Endothelial cell of umbilical vein (primary cell): ENCODE measurements around the gene POGLUT3. TPM values are rescaled to one million over a fixed set of nuclear protein-coding genes. Genes with fewer than 3 reads are reported as not detected.

Experiments
- BruUV-seq: library from RNA; stranded (reverse); fragments of 400-500 nt; replicated peaks from 2 replicates; lab custom pipeline; 2021; lab: Mats Ljungman, UMichigan
- CTCF ChIA-PET: fragments of 300-600, 350-600 bp; sonication (Branson Sonifier 250); formaldehyde crosslinking; loops from one replicate; lab custom pipeline; 2021; ENCODE audit warnings: antibody characterized with exemption, inconsistent platforms; lab: Charles Lee
- POLR2A ChIA-PET: fragments of 300-600, 350-600 bp; sonication (Branson Sonifier 250); formaldehyde crosslinking; loops from one replicate; lab custom pipeline; 2021; ENCODE audit warnings: antibody characterized with exemption, inconsistent platforms; lab: Charles Lee
- DNase-seq: peaks from one replicate; pipeline ENCODE4 v3.0.0-alpha.2; 2011; ENCODE audit warnings: low read depth, low spot score
- FAIRE-seq: peaks from 2 replicates; lab custom pipeline; 2011; peaks lifted over from hg19 to GRCh38; lab: Jason Lieb, UNC
- H2AFZ ChIP-seq: 2 replicates; pipeline ENCODE4 v1.6.0; 2012; ENCODE audit warnings: low read depth, low read length, control low read depth, inconsistent platforms
- H3K27ac ChIP-seq: 2 replicates; pipeline ENCODE4 v1.5.1; 2011; ENCODE audit warnings: low read depth, mild to moderate bottlenecking, control low read depth, low read length, moderate library complexity; ENCODE audit not compliant: insufficient read depth
- H3K27me3 ChIP-seq, 2 experiments: 2 replicates each; pipeline versions ENCODE4 v1.6.0 to v1.6.1; 2011; ENCODE audit warnings: low read length in 2 of 2, mixed read lengths in 1 of 2; ENCODE audit not compliant: control insufficient read depth in 2 of 2, insufficient read depth in 2 of 2
- H3K36me3 ChIP-seq, 2 experiments: 2 replicates in 1 of 2; 3 replicates in 1 of 2; pipeline ENCODE4 v1.5.1; 2011; ENCODE audit warnings: low read length in 2 of 2, mild to moderate bottlenecking in 1 of 2, moderate library complexity in 1 of 2; ENCODE audit not compliant: control insufficient read depth in 2 of 2, insufficient read depth in 2 of 2; ENCODE audit errors: extremely low read depth in 1 of 2
- H3K4me1 ChIP-seq: 3 replicates; pipeline ENCODE4 v1.5.1; 2011; ENCODE audit warnings: mild to moderate bottlenecking, low read length; ENCODE audit not compliant: control insufficient read depth, insufficient read depth; ENCODE audit errors: extremely low read depth
- H3K4me2 ChIP-seq: 2 replicates; pipeline ENCODE4 v1.6.1; 2011; ENCODE audit warnings: low read length, control low read depth, mixed read lengths; ENCODE audit not compliant: insufficient read depth
- H3K4me3 ChIP-seq, 3 experiments: fragments of 200-600 bp in 1 of 3; sonication (generic), shearing (Covaris generic) in 1 of 3; replicated peaks in 1 of 3; 2 replicates each; pipeline ENCODE4 v1.5.1; 2011 to 2016; ENCODE audit warnings: control low read depth in 3 of 3, low read length in 3 of 3, mild to moderate bottlenecking in 2 of 3, inconsistent platforms in 1 of 3, low read depth in 1 of 3, moderate library complexity in 1 of 3; ENCODE audit not compliant: insufficient read depth in 1 of 3
- H3K79me2 ChIP-seq: 2 replicates; pipeline ENCODE4 v1.6.0; 2012; ENCODE audit warnings: low read length, inconsistent platforms; ENCODE audit not compliant: control insufficient read depth, insufficient read depth
- H3K9ac ChIP-seq: replicated peaks from 2 replicates; pipeline ENCODE3; 2011; ENCODE audit warnings: low read length, control low read depth; ENCODE audit not compliant: insufficient read depth; ENCODE audit errors: extremely low read depth
- H3K9me1 ChIP-seq: replicated peaks from 3 replicates; pipeline ENCODE4 v1.6.0; 2011; ENCODE audit warnings: mild to moderate bottlenecking, low read length; ENCODE audit not compliant: control insufficient read depth, insufficient read depth; ENCODE audit errors: extremely low read depth
- H3K9me3 ChIP-seq: replicated peaks from 2 replicates; pipeline ENCODE4 v1.5.1; 2012; ENCODE audit warnings: low read length, inconsistent platforms; ENCODE audit not compliant: control insufficient read depth, insufficient read depth
- H4K20me1 ChIP-seq: replicated peaks from 2 replicates; pipeline ENCODE3; 2011; ENCODE audit warnings: mild to moderate bottlenecking, low read length; ENCODE audit not compliant: control insufficient read depth, insufficient read depth; ENCODE audit errors: extremely low read depth
- CTCF ChIP-seq, 2 donors: IDR thresholded peaks; 1 replicate in 1 of 2; 2 replicates in 1 of 2; pipeline ENCODE4 v1.5.1; 2011; ENCODE audit warnings: low read length in 2 of 2, mild to moderate bottlenecking in 2 of 2, moderate library complexity in 2 of 2, control low read depth in 1 of 2, inconsistent platforms in 1 of 2, low read depth in 1 of 2; ENCODE audit not compliant: insufficient read depth in 1 of 2; ENCODE audit errors: extremely low read depth in 1 of 2
- EZH2 ChIP-seq: IDR thresholded peaks from 2 replicates; pipeline ENCODE4 v1.6.1; 2012; ENCODE audit warnings: borderline replicate concordance, low read depth, mild to moderate bottlenecking, moderate library complexity, low read length, inconsistent platforms; ENCODE audit not compliant: severe bottlenecking
- FOS ChIP-seq: IDR thresholded peaks from 2 replicates; pipeline ENCODE4 v1.6.1; 2011; ENCODE audit warnings: mild to moderate bottlenecking, low read length, moderate library complexity, borderline replicate concordance; ENCODE audit not compliant: insufficient read depth
- GATA2 ChIP-seq: IDR thresholded peaks from 2 replicates; pipeline ENCODE4 v1.7.0; 2011; ENCODE audit warnings: low read depth, mild to moderate bottlenecking, moderate library complexity, mixed read lengths, low read length; ENCODE audit not compliant: insufficient read length, insufficient read depth
- JUN ChIP-seq: IDR thresholded peaks from 2 replicates; pipeline ENCODE4 v1.6.1; 2011; ENCODE audit warnings: borderline replicate concordance, low read depth; ENCODE audit not compliant: insufficient read length, insufficient read depth
- MAX ChIP-seq: IDR thresholded peaks from 2 replicates; pipeline ENCODE4 v1.6.1; 2011; ENCODE audit not compliant: insufficient read depth, insufficient read length
- MYC ChIP-seq: IDR thresholded peaks from one replicate; pipeline ENCODE4 v1.6.1; 2011; ENCODE audit warnings: mild to moderate bottlenecking, low read depth, low read length
- POLR2A ChIP-seq: IDR thresholded peaks from 2 replicates; pipeline ENCODE4 v1.6.1; 2012; ENCODE audit warnings: low read depth, mild to moderate bottlenecking, control low read depth, low read length
- POLR2AphosphoS5 ChIP-seq: IDR thresholded peaks from 2 replicates; pipeline ENCODE4 v1.6.1; 2012; ENCODE audit warnings: low read depth, mild to moderate bottlenecking, control low read depth, low read length, moderate library complexity; ENCODE audit not compliant: insufficient read depth
- dilution Hi-C: fragments of 300-500 bp; cut with MboI; formaldehyde crosslinking; loops from one replicate; pipeline ENCODE4 v1.15.0; 2019; ENCODE audit warnings: low sequenced_read_pairs; ENCODE audit not compliant: extremely low pct_ligation_motif_present
- intact Hi-C: fragments of 100-400 bp; cut with micrococcal nuclease; formaldehyde crosslinking; loops from one replicate; pipeline ENCODE4 v1.10.0; 2022
- polyA plus RNA-seq, 4 experiments: library from polyadenylated mRNA; depleted of rRNA in 3 of 4; stranded (reverse) in 3 of 4; unstranded in 1 of 4; fragments of >200 nt; gene quantifications; 2 replicates each; pipeline versions ENCODE4 v1.2.1 to v1.2.3, GENCODE V29; 2011 to 2012; ENCODE audit warnings: missing spikeins in 1 of 4
- total RNA-seq: library from RNA; stranded (reverse); gene quantifications from 2 replicates; pipeline ENCODE4 v1.2.3, GENCODE V29; 2021

Gene POGLUT3
- total and polyA plus RNA-seq, 2 donors (not counting 3 experiments of a cell fraction or from before 2014, with no cell fraction given) = 14.3 to 46.4 TPM

- Histone ChIP-seq H3K27ac (peak overlapping the region; percentile 14), H3K4me2 (peak overlapping the region; percentile 14), H3K9me3 (no peaks in the 10 kb centered on the region), H3K9ac (peak overlapping the region; percentile 89), H3K36me3 (no peaks in the 10 kb centered on the region), H3K27me3 (no peaks in the 10 kb centered on the region), H3K4me3 (peak overlapping the region in 2 of 3 experiments; percentile 48 to 71), H3K9me1 (no peaks in the 10 kb centered on the region), H4K20me1 (no peaks in the 10 kb centered on the region), H2AFZ (peak overlapping the region; percentile 91), H3K4me1 (peaks cover 10% of the 10 kb centered on the region), H3K79me2 (peaks cover 13% of the 10 kb centered on the region)
- POLR2A ChIA-PET = no interaction called here
- dilution Hi-C loops = no loop called here
- no peak for TF ChIP-seq EZH2
- no peak for TF ChIP-seq GATA2
- TF ChIP-seq JUN = no peak
- TF ChIP-seq MAX = no peak
- no peak for TF ChIP-seq POLR2AphosphoS5
- no peak for TF ChIP-seq POLR2A
- no peak for TF ChIP-seq FOS
- no peak for TF ChIP-seq MYC
- no peak for TF ChIP-seq CTCF (IDR thresholded peaks at IDR 0.05; ENCODE audit: extremely low read depth in 1 of 2, insufficient read depth in 1 of 2, low read depth in 1 of 2, low read length in 2 of 2)
- CTCF ChIA-PET = no interaction called here
- BruUV-seq = no TSS peak
- FAIRE-seq (no peak), DNase-seq (no peak)
- intact Hi-C loops = loop anchor here (2.0 to 5.0 kb wide), 4 partner anchors 94 to 377 kb away; partner anchors contain the start of genes ACAT1 and EXPH5
These were observed 728 bp upstream of the POGLUT3 start for GRCh38 chr11:108498816-108499408.
